SK-N-SH treated with all-trans-retinoic acid at 6 μM for 48 hours (cell line): Measurements from ENCODE around the gene SENP3.

Experiments used
- ATAC-seq: fragments of 200-7000 bp; cut with Tn5 transposase; 3 replicates; pipeline ENCODE4 v1.9.1; 2020; ENCODE audit warnings: mild to moderate bottlenecking, moderate library complexity
- ARNTL ChIP-seq: fragments of 450-650 bp; formaldehyde crosslinking; IDR thresholded peaks from 2 replicates; pipeline ENCODE4 v1.5.0; 2020; ENCODE audit warnings: low read depth, mild to moderate bottlenecking, moderate library complexity, borderline replicate concordance
- BACH2 ChIP-seq: fragments of 250-450 bp; sonication (Bioruptor Pico); IDR thresholded peaks from 2 replicates; pipeline ENCODE4 v1.9.0; 2021; ENCODE audit warnings: mild to moderate bottlenecking, borderline replicate concordance
- CSDC2 ChIP-seq: fragments of 250-450 bp; sonication (Bioruptor Pico); IDR thresholded peaks from 2 replicates; pipeline ENCODE4 v1.5.0; 2020; ENCODE audit warnings: mild to moderate bottlenecking, moderate library complexity
- ESRRG ChIP-seq: fragments of 250-450 bp; sonication (Bioruptor Pico); IDR thresholded peaks from 2 replicates; pipeline ENCODE4 v1.6.1; 2021; ENCODE audit warnings: mild to moderate bottlenecking
- GLIS3 ChIP-seq: fragments of 250-450 bp; sonication (Bioruptor Pico); IDR thresholded peaks from 2 replicates; pipeline ENCODE4 v1.5.0; 2020; ENCODE audit warnings: mild to moderate bottlenecking, moderate library complexity
- ISL1 ChIP-seq: fragments of 250-450 bp; sonication (Bioruptor Pico); IDR thresholded peaks from 2 replicates; pipeline ENCODE4 v2.1.2; 2022; ENCODE audit warnings: mild to moderate bottlenecking, moderate library complexity
- OSR1 ChIP-seq: fragments of 250-450 bp; sonication (Bioruptor Pico); IDR thresholded peaks from 2 replicates; pipeline ENCODE4 v1.8.0; 2022; ENCODE audit warnings: moderate library complexity, mild to moderate bottlenecking, inconsistent platforms
- PPARA ChIP-seq: fragments of 250-450 bp; sonication (Bioruptor Pico); IDR thresholded peaks from 2 replicates; pipeline ENCODE4 v1.5.0; 2020; ENCODE audit warnings: mild to moderate bottlenecking, borderline replicate concordance
- TCF4 ChIP-seq: fragments of 250-450 bp; sonication (Bioruptor Pico); IDR thresholded peaks from 2 replicates; pipeline ENCODE4 v1.8.0; 2021; ENCODE audit warnings: mild to moderate bottlenecking, moderate library complexity, borderline replicate concordance
- TOX ChIP-seq: fragments of 250-450 bp; sonication (Bioruptor Pico); IDR thresholded peaks from 2 replicates; pipeline ENCODE4 v1.8.0; 2021; ENCODE audit warnings: mild to moderate bottlenecking, moderate library complexity, borderline replicate concordance
- TSHZ2 ChIP-seq: fragments of 250-450 bp; sonication (Bioruptor Pico); IDR thresholded peaks from 2 replicates; pipeline ENCODE4 v1.5.0; 2020; ENCODE audit warnings: mild to moderate bottlenecking, moderate library complexity
- ZFP3 ChIP-seq: fragments of 250-450 bp; sonication (Bioruptor Pico); IDR thresholded peaks from 2 replicates; pipeline ENCODE4 v1.5.0; 2020; ENCODE audit warnings: mild to moderate bottlenecking, moderate library complexity
- ZFP30 ChIP-seq: fragments of 450-650 bp; formaldehyde crosslinking; IDR thresholded peaks from 2 replicates; pipeline ENCODE4 v1.5.0; 2022; ENCODE audit warnings: mild to moderate bottlenecking, moderate library complexity
- ZNF565 ChIP-seq: fragments of 450-650 bp; formaldehyde crosslinking; conservative IDR thresholded peaks from 2 replicates; pipeline ENCODE4 v1.5.0; 2020; ENCODE audit warnings: low read depth, mild to moderate bottlenecking, moderate library complexity
- ZNF70 ChIP-seq: fragments of 450-650 bp; formaldehyde crosslinking; IDR thresholded peaks from 2 replicates; pipeline ENCODE4 v1.5.0; 2020; ENCODE audit warnings: mild to moderate bottlenecking, moderate library complexity
- TF ChIP-seq, protein P1 (sequence below): fragments of 250-450 bp; sonication (Bioruptor Pico); IDR thresholded peaks from 2 replicates; pipeline ENCODE4 v1.8.0; 2021; ENCODE audit warnings: low read depth, mild to moderate bottlenecking, moderate library complexity, borderline replicate concordance
- TF ChIP-seq, protein P2 (sequence below): fragments of 250-450 bp; sonication (Bioruptor Pico); IDR thresholded peaks from 2 replicates; pipeline ENCODE4 v1.5.1; 2021; ENCODE audit warnings: mild to moderate bottlenecking, moderate library complexity
- TF ChIP-seq, protein P3 (sequence below): fragments of 250-450 bp; sonication (Bioruptor Pico); IDR thresholded peaks from 2 replicates; pipeline ENCODE4 v1.5.1; 2020; ENCODE audit warnings: low read depth, mild to moderate bottlenecking, moderate library complexity

Gene SENP3

GRCh38 chr17:7561589-7562207 is at the start of gene SENP3:
Gene SENP3 (plus strand): TSS chr17:7561919. CDS start chr17:7563077, 1,158 bp downstream.
- peak; percentile 90 for ATAC-seq
- TF ChIP-seq ZFP3 (CRISPR knock-in tag) (no peak), TSHZ2 (no peak), PPARA (CRISPR knock-in tag) (no peak), ARNTL (no peak), TCF4 (CRISPR knock-in tag) (no peak), ZNF565 (CRISPR knock-in tag) (no peak), ZFP30 (no peak), ZNF70 (no peak), OSR1 (no peak), GLIS3 (CRISPR knock-in tag) (no peak), TOX (CRISPR knock-in tag) (no peak), ESRRG (CRISPR knock-in tag) (no peak)
- TF ChIP-seq, protein P1, sequence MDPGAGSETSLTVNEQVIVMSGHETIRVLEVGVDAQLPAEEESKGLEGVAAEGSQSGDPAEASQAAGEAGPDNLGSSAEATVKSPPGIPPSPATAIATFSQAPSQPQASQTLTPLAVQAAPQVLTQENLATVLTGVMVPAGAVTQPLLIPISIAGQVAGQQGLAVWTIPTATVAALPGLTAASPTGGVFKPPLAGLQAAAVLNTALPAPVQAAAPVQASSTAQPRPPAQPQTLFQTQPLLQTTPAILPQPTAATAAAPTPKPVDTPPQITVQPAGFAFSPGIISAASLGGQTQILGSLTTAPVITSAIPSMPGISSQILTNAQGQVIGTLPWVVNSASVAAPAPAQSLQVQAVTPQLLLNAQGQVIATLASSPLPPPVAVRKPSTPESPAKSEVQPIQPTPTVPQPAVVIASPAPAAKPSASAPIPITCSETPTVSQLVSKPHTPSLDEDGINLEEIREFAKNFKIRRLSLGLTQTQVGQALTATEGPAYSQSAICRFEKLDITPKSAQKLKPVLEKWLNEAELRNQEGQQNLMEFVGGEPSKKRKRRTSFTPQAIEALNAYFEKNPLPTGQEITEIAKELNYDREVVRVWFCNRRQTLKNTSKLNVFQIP (CRISPR knock-in tag): no peak
- TF ChIP-seq, protein P2, sequence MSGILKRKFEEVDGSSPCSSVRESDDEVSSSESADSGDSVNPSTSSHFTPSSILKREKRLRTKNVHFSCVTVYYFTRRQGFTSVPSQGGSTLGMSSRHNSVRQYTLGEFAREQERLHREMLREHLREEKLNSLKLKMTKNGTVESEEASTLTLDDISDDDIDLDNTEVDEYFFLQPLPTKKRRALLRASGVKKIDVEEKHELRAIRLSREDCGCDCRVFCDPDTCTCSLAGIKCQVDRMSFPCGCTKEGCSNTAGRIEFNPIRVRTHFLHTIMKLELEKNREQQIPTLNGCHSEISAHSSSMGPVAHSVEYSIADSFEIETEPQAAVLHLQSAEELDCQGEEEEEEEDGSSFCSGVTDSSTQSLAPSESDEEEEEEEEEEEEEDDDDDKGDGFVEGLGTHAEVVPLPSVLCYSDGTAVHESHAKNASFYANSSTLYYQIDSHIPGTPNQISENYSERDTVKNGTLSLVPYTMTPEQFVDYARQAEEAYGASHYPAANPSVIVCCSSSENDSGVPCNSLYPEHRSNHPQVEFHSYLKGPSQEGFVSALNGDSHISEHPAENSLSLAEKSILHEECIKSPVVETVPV (CRISPR knock-in tag): no peak
- TF ChIP-seq, all 23 proteins: peak for 0

DNA sequence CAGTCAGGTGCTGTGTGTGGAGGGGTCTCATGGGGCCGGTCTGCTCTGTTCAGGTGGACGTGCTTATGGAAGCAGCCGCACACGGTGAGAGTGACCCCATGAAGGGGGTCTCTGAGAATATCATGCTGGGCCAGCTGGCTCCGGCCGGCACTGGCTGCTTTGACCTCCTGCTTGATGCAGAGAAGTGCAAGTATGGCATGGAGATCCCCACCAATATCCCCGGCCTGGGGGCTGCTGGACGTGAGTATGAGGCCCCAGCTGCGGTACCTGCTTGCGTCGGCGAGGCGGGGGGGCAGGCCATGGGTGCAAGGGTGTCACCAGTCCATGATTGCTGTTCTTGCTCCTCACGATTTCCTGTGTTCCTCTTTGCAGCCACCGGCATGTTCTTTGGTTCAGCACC is 49.6 kb upstream of the SENP3 start:
- no peak for ATAC-seq
- no peak for TF ChIP-seq BACH2
- TF ChIP-seq ZNF70: no peak
- no peak for TF ChIP-seq TCF4 (CRISPR knock-in tag)
- no peak for TF ChIP-seq ISL1
- TF ChIP-seq, protein P2 (CRISPR knock-in tag): no peak
- TF ChIP-seq TSHZ2: no peak
- TF ChIP-seq, protein P3, sequence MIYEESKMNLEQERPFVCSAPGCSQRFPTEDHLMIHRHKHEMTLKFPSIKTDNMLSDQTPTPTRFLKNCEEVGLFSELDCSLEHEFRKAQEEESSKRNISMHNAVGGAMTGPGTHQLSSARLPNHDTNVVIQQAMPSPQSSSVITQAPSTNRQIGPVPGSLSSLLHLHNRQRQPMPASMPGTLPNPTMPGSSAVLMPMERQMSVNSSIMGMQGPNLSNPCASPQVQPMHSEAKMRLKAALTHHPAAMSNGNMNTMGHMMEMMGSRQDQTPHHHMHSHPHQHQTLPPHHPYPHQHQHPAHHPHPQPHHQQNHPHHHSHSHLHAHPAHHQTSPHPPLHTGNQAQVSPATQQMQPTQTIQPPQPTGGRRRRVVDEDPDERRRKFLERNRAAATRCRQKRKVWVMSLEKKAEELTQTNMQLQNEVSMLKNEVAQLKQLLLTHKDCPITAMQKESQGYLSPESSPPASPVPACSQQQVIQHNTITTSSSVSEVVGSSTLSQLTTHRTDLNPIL (CRISPR knock-in tag): no peak
- no peak for TF ChIP-seq CSDC2
- TF ChIP-seq ZNF565 (CRISPR knock-in tag): no peak
